ENCODE data around the gene LPP. TPM values are rescaled to one million over a fixed set of nuclear protein-coding genes. Genes with fewer than 3 reads are reported as not detected.

The LPP gene
- total RNA-seq, 1 experiment from 2014 or later: 22.1 TPM

DNA sequence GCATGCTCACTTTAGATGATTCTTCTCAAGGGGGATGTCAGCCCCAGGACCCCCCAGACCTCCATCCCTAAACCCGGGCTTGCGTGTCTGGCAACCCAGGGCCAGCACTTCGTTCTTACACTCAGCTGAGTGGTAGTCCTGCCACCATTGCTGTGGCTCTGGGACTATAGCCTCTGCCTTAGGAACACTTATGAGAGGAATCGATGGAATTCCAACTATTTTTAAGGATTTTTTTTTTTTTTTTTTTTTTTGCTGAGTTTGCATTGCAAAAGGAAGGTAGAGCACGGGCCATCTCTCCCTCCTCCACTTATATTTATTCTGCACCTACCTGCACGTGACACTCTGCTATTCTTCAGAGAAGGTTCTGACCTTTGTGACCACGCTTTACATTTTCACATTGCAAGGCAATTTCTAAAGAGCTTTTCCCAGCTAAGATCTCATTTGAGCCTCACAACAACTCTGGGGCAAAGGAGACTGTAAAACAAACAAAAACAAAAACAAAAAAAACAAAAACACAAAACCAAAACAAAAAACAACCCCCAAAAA, 113.9 kb downstream of the LPP start:
- no peak for DNase-seq (ENCODE audit: extremely low read depth, low read depth)

GRCh38 chr3:188268336-188268735, 114.4 kb downstream of the LPP start:
- no peak for DNase-seq (ENCODE audit: extremely low read depth, low read depth)

DNA sequence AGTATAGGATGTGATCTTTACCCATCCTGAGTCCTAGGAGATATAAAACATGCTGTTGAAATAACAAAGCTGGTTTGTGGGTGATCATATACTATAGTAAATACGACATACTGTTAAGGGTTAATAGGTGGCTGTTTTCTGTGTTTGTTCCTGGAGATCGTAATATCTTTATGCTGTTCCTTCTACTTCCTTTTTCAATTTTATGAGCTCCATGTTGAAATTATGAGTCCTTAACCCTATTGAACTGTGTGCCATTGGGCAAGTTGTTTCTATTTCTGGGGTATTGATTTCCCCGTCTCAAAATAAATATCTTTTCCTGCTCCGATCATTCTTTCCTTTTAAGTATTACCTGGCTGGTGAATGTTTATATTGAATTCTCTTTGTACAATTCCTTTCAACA, 115.1 kb downstream of the LPP start:
- no peak for DNase-seq (ENCODE audit: extremely low read depth, low read depth)

- no peak for DNase-seq (ENCODE audit: extremely low read depth, low read depth)
Measured at GRCh38 chr3:188270423-188270972, 116.5 kb downstream of the LPP start.

- DNase-seq (ENCODE audit: extremely low read depth, low read depth): no peak
Measured at GRCh38 chr3:188271226-188271914, 117.4 kb downstream of the LPP start.

DNA sequence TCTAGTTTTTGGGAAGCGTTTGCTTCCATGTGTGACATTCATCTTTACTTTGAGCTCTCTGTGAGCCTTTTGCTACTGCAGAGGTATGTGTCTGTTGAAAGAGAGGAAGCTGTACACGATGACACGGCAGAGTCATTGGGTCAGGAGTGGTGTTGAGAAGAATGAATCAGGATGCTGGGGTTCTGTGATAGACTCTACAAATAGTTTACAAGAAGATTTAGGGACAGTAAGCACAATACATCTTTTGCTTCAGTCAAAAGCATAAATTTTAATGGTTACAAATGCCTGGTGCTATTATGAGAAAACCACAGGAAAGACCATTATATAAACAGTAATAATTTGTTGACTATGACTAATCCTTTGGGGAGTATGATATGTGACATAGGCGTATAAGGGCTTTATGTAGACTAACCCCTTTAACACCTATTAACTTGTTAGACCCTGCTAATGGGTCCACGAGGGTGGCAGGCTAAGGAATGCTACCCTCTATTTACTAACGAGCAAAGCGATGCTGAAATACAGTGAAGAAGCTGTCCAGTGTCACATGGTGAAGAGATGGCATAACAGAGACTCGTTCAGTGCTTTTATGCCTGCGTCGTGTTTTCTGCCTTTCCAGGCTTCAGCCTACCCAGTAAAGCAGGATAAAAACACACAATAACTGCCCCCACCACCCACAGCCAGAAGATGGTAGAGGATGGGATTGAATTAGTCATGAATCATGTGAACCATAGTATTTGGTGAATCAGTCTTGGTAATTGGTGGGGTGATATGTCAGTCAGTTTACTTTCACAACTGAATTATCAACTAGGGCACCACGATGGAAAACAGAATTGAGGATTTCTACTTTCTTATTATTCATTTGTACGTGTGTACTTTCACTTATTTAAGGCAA, 118.8 kb downstream of the LPP start:
- DNase-seq (ENCODE audit: extremely low read depth, low read depth): no peak

- DNase-seq (ENCODE audit: extremely low read depth, low read depth): no peak
Measured at GRCh38 chr3:188274249-188274915, 120.4 kb downstream of the LPP start.

DNA sequence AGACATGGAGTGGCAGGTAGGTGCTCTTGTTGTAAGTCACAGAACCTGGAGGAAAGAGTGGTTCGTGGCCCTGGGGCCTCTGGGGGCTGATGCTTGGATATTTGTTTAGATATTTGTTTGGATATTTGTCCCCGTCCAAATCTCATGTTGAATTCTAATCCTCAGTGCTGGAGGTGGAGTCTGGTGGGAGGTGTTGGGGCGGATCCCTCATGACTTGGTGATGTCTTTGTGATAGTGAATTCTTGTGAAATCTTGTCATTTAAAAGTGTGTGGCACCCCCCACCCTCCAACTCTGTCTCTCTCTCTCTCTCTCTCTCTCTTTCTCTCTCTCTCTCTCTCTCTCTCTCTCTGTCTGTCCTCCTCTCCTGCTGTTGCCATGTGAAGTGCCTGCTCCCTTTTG, 122.4 kb downstream of the LPP start:
- no peak for DNase-seq (ENCODE audit: extremely low read depth, low read depth)

DNA sequence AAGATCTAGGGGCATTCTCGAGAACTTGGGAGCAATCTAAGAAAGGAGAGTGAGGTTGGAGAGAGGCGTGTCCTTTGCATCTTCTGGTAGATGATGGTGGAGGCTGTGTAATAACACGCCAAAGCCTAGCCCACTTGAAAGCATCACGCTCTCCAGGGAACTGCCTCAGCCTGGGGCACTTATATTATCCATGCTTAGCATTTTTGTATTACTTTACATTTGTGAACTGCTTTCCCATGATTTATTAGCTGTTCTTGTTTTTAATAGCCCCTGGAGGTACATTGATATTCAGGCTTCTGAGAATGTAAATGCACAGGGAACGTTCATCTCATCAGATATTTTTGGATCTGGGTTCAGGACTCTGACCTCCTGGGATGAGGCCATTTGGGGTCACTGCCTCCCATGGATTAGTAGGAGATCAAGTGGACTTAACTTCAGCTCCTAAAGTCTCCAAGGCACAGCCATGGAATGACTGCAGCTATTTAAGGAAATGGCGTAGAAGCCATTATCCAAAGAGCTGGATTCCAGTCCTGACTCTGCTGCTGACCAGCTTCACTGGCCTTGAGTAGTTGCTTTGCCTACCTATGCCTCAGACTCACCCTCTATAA, 124.9 kb downstream of the LPP start:
- DNase-seq (ENCODE audit: extremely low read depth, low read depth): no peak

DNA sequence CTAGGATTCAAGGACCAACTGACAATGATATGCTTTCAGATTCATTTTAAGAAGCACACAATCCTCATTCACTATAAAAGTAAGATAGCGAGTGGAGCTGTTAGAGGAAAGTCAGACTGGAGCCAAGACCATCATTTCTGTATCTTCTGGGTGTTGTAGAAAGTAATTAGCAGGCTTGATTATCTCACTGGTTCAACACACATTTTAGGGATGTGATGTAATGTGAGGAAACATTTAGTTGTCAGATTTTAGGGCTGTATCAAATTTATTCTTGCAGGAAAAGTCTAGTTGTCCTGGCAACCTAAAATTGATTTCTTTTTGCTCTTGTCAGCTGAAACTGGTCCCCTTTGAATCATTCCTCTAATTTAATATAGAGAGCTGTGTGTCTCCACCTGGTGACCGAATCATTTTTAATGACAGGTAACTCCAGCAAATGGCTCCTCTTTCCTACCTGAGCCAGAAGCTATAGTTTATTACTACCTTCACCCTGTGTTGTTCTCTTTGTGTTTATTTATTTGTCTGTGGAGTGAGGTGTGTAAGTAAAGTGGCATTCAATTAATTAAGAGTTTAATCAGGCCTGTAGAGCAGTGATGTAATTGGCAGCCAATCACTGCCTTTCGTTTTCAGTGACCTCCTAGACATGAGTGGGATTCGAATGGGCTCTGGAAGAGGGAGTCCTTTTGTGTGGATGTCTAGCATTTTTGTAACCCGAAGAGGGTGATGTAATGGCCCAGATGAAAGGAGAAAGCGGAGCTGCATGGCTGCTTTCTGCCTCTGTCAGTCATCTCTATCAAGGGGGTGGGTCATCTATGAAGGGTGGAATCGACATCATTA, 125.8 kb downstream of the LPP start:
- DNase-seq (ENCODE audit: extremely low read depth, low read depth): no peak

- no peak for DNase-seq (ENCODE audit: extremely low read depth, low read depth)
Measured at GRCh38 chr3:188280627-188281026, 126.7 kb downstream of the LPP start.

- no peak for DNase-seq (ENCODE audit: extremely low read depth, low read depth)
Measured at GRCh38 chr3:188282871-188283270, 128.9 kb downstream of the LPP start.

- DNase-seq (ENCODE audit: extremely low read depth, low read depth): no peak
Measured at GRCh38 chr3:188283347-188283746, 129.4 kb downstream of the LPP start.

- no peak for DNase-seq (ENCODE audit: extremely low read depth, low read depth)
Measured at GRCh38 chr3:188284455-188285212, 130.7 kb downstream of the LPP start.

- no peak for DNase-seq (ENCODE audit: extremely low read depth, low read depth)
Measured at GRCh38 chr3:188286087-188286513, 132.1 kb downstream of the LPP start.

DNA sequence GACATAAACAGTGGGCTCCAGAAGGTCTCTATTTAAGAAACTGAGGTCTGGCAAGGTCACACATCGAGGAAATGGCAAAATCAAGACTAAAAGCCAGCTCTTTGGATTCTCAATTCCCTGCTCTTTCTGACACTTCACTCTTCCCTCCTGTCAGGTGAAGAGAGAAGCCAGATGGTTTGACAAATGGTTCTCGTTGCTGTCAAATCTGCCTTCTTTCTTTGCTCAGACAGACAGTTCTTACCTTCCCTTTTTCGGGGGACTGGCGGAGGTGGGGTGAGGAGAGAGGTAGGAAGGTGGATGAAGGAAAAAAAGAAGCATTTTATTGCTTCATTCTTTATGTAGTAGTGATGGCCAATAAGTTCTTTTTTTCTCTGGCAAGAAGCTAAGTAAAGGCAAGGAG, 133.4 kb downstream of the LPP start:
- DNase-seq (ENCODE audit: extremely low read depth, low read depth): no peak

GRCh38 chr3:188287762-188288505, 134.0 kb downstream of the LPP start:
- no peak for DNase-seq (ENCODE audit: extremely low read depth, low read depth)

DNA sequence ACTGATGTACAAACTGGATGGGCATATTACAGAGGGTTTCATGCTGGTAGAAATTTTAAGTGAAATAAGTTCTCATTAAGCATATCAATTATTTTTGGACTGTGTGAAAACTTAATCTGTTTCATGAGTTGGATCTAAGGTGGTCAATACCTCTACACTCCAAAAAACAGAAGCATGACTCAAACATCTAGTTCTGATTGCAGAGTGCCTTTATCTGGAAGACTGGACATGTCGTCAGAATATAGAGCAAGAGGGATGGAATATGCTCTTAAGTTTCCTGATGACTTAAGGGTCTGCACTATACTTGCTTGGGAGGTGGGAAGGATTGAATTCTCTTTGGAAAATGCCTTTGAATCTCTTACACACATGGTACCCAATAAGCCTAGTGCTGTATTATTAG, 138.3 kb downstream of the LPP start:
- no peak for DNase-seq (ENCODE audit: extremely low read depth, low read depth)
